Stimulated activated CD8-positive, alpha-beta memory T cell treated with anti-CD3 and anti-CD28 coated beads, Interleukin-7, amount 100 ng/mL, for 48 hours (primary cell): ENCODE measurements around the gene TBCEL.

ENCODE experiments used
- DNase-seq, 2 donors: peaks; one replicate each; pipeline ENCODE4 v3.0.0-alpha.2; 2020; ENCODE audit warnings: low read depth in 1 of 2; ENCODE audit errors: extremely low read depth in 1 of 2

The TBCEL gene

GRCh38 chr11:121132211-121132976, 108.5 kb downstream of the TBCEL start:
- DNase-seq, result no peak

- no peak for DNase-seq
Measured at GRCh38 chr11:121134741-121135312, 110.9 kb downstream of the TBCEL start.

DNA sequence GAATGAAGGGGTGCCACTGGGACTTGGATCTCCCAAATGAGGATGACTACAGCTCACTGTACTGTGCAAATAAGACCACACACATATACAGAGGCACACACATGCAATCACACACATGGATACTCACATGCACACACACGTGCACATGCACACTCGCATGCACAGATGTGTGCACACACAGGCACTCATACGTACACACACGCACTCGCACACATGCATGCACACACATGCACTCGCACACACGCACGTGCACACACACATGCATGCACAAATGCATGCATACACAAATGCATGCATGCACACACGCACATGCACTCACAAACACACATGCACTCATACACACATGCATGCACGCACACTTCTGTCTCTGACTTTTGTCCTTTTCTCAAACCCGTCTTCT, 113.1 kb downstream of the TBCEL start:
- DNase-seq, result no peak

GRCh38 chr11:121138259-121138658, 114.4 kb downstream of the TBCEL start:
- no peak for DNase-seq

DNA sequence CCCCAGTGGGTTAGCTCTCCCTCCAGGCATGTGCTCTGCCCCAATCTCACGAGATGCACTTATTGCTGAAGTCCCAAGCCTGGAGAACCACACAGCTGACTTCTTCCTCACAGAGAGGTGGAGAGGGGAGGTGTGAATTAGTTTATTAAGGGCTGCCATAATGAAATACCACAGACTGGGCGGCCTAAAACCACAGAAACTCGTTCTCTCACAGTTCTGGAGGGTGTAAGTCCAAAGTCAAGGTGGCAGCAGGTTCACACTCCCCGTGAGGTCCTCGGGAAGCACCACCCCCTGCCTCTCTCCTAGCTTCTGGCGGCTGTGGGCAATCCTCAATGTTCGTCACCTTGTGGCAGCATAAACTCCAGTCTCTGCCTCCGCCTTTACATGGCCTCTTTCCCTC, 116.5 kb downstream of the TBCEL start:
- no peak for DNase-seq
